SH-SY5Y (cell line): ENCODE measurements around the gene HOXD9.

ENCODE experiments used
- GATA2 ChIP-seq: IDR thresholded peaks from 2 replicates; pipeline ENCODE4 v1.6.1; 2011; ENCODE audit warnings: mild to moderate bottlenecking, low read depth, low read length
- GATA3 ChIP-seq: IDR thresholded peaks from 2 replicates; pipeline ENCODE4 v1.6.1; 2011; ENCODE audit warnings: low read depth, mild to moderate bottlenecking, low read length, moderate library complexity

HOXD9 gene

GRCh38 chr2:176169181-176169580 lies 46.7 kb downstream of the HOXD9 start:
- TF ChIP-seq GATA3 (no peak), GATA2 (no peak)

- TF ChIP-seq GATA2 (no peak), GATA3 (no peak)
Measured at GRCh38 chr2:176169711-176170110, 47.2 kb downstream of the HOXD9 start.

DNA sequence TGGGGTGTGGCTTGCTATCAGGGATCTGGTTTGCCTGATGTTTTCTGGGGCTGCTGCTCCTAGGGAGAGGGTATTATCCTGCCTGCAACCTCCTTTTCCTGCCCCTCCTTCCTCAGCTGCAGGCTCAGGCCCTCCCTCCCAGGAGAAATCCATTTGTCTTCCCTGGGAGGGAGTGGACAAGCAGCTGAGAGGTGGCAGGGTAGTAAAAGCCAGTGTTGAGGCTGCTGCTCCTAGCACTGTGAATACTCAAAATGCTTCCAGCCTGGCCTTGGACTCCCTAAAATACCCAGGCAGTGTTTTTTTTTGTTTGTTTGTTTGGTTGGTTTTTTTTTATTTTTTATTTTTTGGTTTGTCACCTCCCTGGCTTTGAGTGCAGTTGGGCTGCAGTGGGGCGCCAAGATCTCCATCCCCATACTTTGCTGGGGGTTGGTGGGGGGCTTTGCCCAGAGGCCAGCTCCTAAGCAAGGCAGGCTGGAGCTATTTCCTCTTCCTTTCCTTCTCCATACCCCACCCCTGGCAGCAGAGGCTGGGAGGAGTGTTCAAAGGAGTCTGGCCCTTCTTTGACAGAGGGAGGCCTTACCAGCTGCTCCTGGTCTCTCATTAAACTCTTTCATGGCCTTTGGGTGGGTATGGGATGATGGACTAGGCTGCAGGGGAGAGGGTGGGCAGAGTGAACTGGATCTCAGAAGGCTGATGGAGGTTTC lies 48.2 kb downstream of the HOXD9 start:
- TF ChIP-seq GATA2: no peak
- TF ChIP-seq GATA3: no peak

- TF ChIP-seq GATA2 (no peak), GATA3 (no peak)
Measured at GRCh38 chr2:176171351-176172006, 49.0 kb downstream of the HOXD9 start.

GRCh38 chr2:176172007-176172894 lies 49.7 kb downstream of the HOXD9 start:
- no peak for TF ChIP-seq GATA3

- TF ChIP-seq GATA3 (no peak), GATA2 (no peak)
Measured at GRCh38 chr2:176172895-176173566, 50.5 kb downstream of the HOXD9 start.

DNA sequence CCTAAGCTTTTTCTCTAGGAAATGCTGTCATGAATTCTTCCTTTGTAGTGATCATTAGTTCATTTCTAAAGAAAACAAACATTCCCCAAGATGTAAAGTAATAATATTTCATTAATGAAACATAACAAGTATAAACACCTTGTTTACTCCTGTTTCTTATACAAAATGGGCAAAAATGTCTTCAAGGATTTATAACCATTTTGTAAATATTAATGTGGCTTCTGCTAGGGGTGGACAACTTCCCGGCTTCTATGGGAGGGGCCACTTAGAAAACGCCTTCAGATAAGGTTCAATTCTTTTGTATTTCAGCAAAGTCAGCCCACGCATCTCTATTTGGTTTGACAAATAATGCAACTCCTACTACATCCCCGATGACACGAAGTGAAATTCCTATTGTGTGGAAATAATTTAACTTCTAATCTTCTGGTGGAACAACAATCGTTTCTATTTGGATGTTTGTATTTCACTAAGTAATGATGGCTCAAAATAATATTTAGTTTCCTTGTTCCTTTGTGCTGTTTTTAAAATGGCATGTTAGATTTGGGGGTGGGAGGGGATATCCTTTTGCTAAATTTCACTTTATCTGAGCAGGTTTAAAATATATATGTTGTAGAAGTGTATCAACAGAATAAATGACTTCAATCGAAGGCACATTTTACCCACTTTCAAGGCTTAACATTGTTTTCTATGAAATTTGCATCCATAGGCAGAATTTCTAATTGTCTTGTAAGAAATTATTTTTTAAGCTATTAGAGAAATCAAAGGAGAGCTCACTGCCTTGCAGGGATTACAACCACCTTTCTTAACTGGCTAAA lies 51.3 kb downstream of the HOXD9 start:
- TF ChIP-seq GATA3 (no peak), GATA2 (no peak)

DNA sequence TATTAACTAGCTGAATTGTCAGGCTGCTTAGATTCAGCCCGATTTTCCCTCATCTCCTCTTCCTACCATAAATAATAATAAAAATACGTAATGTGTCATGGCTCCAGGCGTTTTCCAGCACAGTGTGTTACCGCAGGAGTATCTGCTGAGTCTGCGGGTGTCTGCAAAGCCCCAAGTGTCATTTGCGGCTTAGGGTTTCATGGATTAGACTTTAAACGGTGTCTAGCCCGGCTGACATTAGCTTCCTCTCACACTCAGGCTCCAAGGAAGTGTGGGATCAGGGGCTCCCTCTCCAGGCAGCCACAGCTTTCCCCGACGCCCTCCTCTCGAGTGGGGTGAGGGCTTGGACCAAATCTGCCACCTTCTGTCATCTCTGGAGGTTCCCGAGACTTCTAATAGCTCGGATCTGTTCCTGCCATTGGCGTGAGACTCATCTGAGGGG lies 51.9 kb downstream of the HOXD9 start:
- no peak for TF ChIP-seq GATA3
- no peak for TF ChIP-seq GATA2
